OCI-LY7 (cell line): Measurements from ENCODE around the gene MYO7A. TPM values are rescaled to one million over a fixed set of nuclear protein-coding genes. Genes with fewer than 3 reads are reported as not detected.

Source experiments
- BruUV-seq: library from RNA; stranded (reverse); fragments of 400-500 nt; replicated peaks from 2 replicates; lab custom pipeline; 2021; lab: Mats Ljungman, UMichigan
- CTCF ChIA-PET: fragments of 300-600 bp; sonication (Branson Sonifier 250); formaldehyde crosslinking; loops from one replicate; lab custom pipeline; 2022; ENCODE audit warnings: antibody characterized with exemption; ENCODE audit not compliant: unreplicated experiment; lab: Charles Lee
- POLR2A ChIA-PET: fragments of 300-600 bp; sonication (Branson Sonifier 250); formaldehyde crosslinking; loops from one replicate; lab custom pipeline; 2022; ENCODE audit warnings: antibody characterized with exemption; lab: Charles Lee
- DNase-seq: peaks from one replicate; pipeline ENCODE4 v3.0.0-alpha.2; 2015; ENCODE audit warnings: low spot score
- H2AFZ ChIP-seq: fragments of 200-600 bp; sonication (generic), shearing (Covaris generic); 2 replicates; pipeline ENCODE4 v1.6.1; 2014; ENCODE audit warnings: mild to moderate bottlenecking, antibody characterized with exemption, low read length, moderate library complexity
- H3K27ac ChIP-seq: fragments of 200-600 bp; sonication (generic); 2 replicates; pipeline ENCODE4 v1.5.1; 2014; ENCODE audit warnings: mixed run types, low read depth, mild to moderate bottlenecking, moderate library complexity, low read length, inconsistent platforms; ENCODE audit not compliant: poor library complexity, severe bottlenecking
- H3K36me3 ChIP-seq: fragments of 200-600 bp; sonication (generic); 2 replicates; pipeline ENCODE4 v1.6.1; 2014; ENCODE audit warnings: mild to moderate bottlenecking, antibody characterized with exemption, low read length, moderate library complexity, mixed read lengths; ENCODE audit not compliant: insufficient read depth
- H3K4me1 ChIP-seq: fragments of 200-600 bp; sonication (generic); 2 replicates; pipeline ENCODE4 v1.5.1; 2014; ENCODE audit warnings: mild to moderate bottlenecking, low read length; ENCODE audit not compliant: insufficient read depth, poor library complexity, severe bottlenecking
- H3K4me2 ChIP-seq: fragments of 200-600 bp; sonication (generic); 2 replicates; pipeline ENCODE4 v1.6.1; 2014; ENCODE audit warnings: mild to moderate bottlenecking, low read length
- H3K4me3 ChIP-seq: fragments of 200-600 bp; sonication (generic); 2 replicates; pipeline ENCODE4 v1.5.1; 2014; ENCODE audit warnings: mild to moderate bottlenecking, low read depth, low read length; ENCODE audit not compliant: poor library complexity, severe bottlenecking
- H3K79me2 ChIP-seq: fragments of 200-600 bp; sonication (generic); 2 replicates; pipeline ENCODE4 v1.6.1; 2016; ENCODE audit warnings: low read depth, mild to moderate bottlenecking, low read length, moderate library complexity, mixed read lengths; ENCODE audit not compliant: insufficient read depth
- H3K9me2 ChIP-seq: fragments of 200-600 bp; sonication (generic); 2 replicates; pipeline ENCODE4 v1.6.1; 2016; ENCODE audit warnings: mild to moderate bottlenecking, low read length, mixed read lengths; ENCODE audit not compliant: insufficient read depth
- H3K9me3 ChIP-seq: fragments of 200-600 bp; sonication (generic); 2 replicates; pipeline ENCODE4 v1.6.1; 2014; ENCODE audit warnings: mild to moderate bottlenecking, mixed run types, low read length, mixed read lengths
- H4K20me1 ChIP-seq: fragments of 200-600 bp; sonication (generic); 2 replicates; pipeline ENCODE4 v1.6.1; 2014; ENCODE audit warnings: mild to moderate bottlenecking, antibody characterized with exemption, low read length, moderate library complexity, mixed read lengths; ENCODE audit not compliant: insufficient read depth
- EZH2phosphoT487 ChIP-seq: fragments of 200-600 bp; sonication (generic); IDR thresholded peaks from 2 replicates; pipeline ENCODE4 v1.6.1; 2018; ENCODE audit warnings: low read depth, borderline replicate concordance, mild to moderate bottlenecking, mixed run types, antibody characterized with exemption, low read length, moderate library complexity, mixed read lengths
- intact Hi-C: fragments of 100-400 bp; cut with micrococcal nuclease; formaldehyde crosslinking; loops from one replicate; pipeline ENCODE4 v1.10.0; 2022; ENCODE audit not compliant: unreplicated experiment
- total RNA-seq, 2 experiments: library from RNA; depleted of rRNA in 1 of 2; stranded (reverse); fragments of >200 nt in 1 of 2; shearing (Covaris generic) in 1 of 2; gene quantifications; 2 replicates each; pipeline ENCODE4 v1.2.3, GENCODE V29; 2014 to 2022
- TF ChIP-seq, protein P1 (sequence below): fragments of 200-600 bp; sonication (generic); conservative IDR thresholded peaks from 2 replicates; pipeline ENCODE4 v1.5.1; 2014; ENCODE audit warnings: mild to moderate bottlenecking, antibody characterized with exemption, low read length, moderate library complexity, mixed read lengths

MYO7A gene
- total RNA-seq, 2 experiments from 2014 or later = not detected

- H3K4me1 ChIP-seq = no peaks in the 10 kb centered on the region
- CTCF ChIA-PET = no interaction called here
These were observed 81.6 kb downstream of the MYO7A start for GRCh38 chr11:77209663-77210062.

GRCh38 chr11:77211040-77211451 is 83.0 kb downstream of the MYO7A start:
- H3K36me3 ChIP-seq = no peaks in the 10 kb centered on the region
- TF ChIP-seq EZH2phosphoT487 = no peak
- TF ChIP-seq, protein P1, sequence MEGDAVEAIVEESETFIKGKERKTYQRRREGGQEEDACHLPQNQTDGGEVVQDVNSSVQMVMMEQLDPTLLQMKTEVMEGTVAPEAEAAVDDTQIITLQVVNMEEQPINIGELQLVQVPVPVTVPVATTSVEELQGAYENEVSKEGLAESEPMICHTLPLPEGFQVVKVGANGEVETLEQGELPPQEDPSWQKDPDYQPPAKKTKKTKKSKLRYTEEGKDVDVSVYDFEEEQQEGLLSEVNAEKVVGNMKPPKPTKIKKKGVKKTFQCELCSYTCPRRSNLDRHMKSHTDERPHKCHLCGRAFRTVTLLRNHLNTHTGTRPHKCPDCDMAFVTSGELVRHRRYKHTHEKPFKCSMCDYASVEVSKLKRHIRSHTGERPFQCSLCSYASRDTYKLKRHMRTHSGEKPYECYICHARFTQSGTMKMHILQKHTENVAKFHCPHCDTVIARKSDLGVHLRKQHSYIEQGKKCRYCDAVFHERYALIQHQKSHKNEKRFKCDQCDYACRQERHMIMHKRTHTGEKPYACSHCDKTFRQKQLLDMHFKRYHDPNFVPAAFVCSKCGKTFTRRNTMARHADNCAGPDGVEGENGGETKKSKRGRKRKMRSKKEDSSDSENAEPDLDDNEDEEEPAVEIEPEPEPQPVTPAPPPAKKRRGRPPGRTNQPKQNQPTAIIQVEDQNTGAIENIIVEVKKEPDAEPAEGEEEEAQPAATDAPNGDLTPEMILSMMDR = no peak
- ChIA-PET POLR2A (no interaction called here), CTCF (no interaction called here)
- no peak for DNase-seq
- no peaks in the 10 kb centered on the region for H3K9me3 ChIP-seq
- no peaks in the 10 kb centered on the region for H4K20me1 ChIP-seq
- no peaks in the 10 kb centered on the region for H3K79me2 ChIP-seq
- no peak overlapping the region for H3K4me2 ChIP-seq
- no TSS peak for BruUV-seq
- intact Hi-C loops = no loop called here
- no peak overlapping the region for H3K4me3 ChIP-seq
- no peak overlapping the region for H2AFZ ChIP-seq
- H3K27ac ChIP-seq = no peak overlapping the region
- H3K9me2 ChIP-seq = no peaks in the 10 kb centered on the region
- H3K4me1 ChIP-seq = no peaks in the 10 kb centered on the region

More at GRCh38 chr11:77209663-77210062, 81.6 kb downstream of the MYO7A start:
- H3K36me3 ChIP-seq = no peaks in the 10 kb centered on the region
- POLR2A ChIA-PET = no interaction called here
- no peak overlapping the region for H3K4me2 ChIP-seq
- intact Hi-C loops = no loop called here
- H3K79me2 ChIP-seq = no peaks in the 10 kb centered on the region
- H4K20me1 ChIP-seq = no peaks in the 10 kb centered on the region
- no TSS peak for BruUV-seq
- H2AFZ ChIP-seq = no peak overlapping the region
- no peak overlapping the region for H3K27ac ChIP-seq
- no peaks in the 10 kb centered on the region for H3K9me3 ChIP-seq
- H3K4me3 ChIP-seq = no peak overlapping the region
- no peak for DNase-seq
- H3K9me2 ChIP-seq = no peaks in the 10 kb centered on the region
- TF ChIP-seq, protein P1 = no peak
- TF ChIP-seq EZH2phosphoT487 = no peak

GRCh38 chr11:77211594-77212251 is 83.7 kb downstream of the MYO7A start:
- BruUV-seq = no TSS peak
- Histone ChIP-seq H3K36me3 (no peaks in the 10 kb centered on the region), H3K4me1 (no peaks in the 10 kb centered on the region), H3K9me2 (no peaks in the 10 kb centered on the region), H4K20me1 (no peaks in the 10 kb centered on the region), H3K79me2 (no peaks in the 10 kb centered on the region), H3K4me3 (no peak overlapping the region), H2AFZ (no peak overlapping the region), H3K9me3 (no peaks in the 10 kb centered on the region), H3K4me2 (no peak overlapping the region), H3K27ac (no peak overlapping the region)
- DNase-seq = no peak
- TF ChIP-seq, protein P1 = no peak
- no peak for TF ChIP-seq EZH2phosphoT487
- intact Hi-C loops = no loop called here
- ChIA-PET POLR2A (no interaction called here), CTCF (no interaction called here)
